Spleen (tissue), 7 donors: ENCODE results near the gene CRYAA.

Experiments
- CTCF ChIP-seq, 11 experiments: fragments of 200-600 bp in 7 of 11; fragments of 450-650 bp in 4 of 11; sonication (generic) in 4 of 11; IDR thresholded peaks in 8 of 11; conservative IDR thresholded peaks in 3 of 11; 1 replicate in 7 of 11; 2 replicates in 4 of 11; pipeline versions ENCODE4 v1.4.0 to v1.8.0; 2016 to 2021; ENCODE audit warnings: antibody characterized with exemption in 11 of 11, inconsistent platforms in 4 of 11, mild to moderate bottlenecking in 1 of 11
- POLR2A ChIP-seq, 3 donors: fragments of 450-650 bp; IDR thresholded peaks; one replicate each; pipeline ENCODE4 v1.5.1; 2017; ENCODE audit warnings: antibody characterized with exemption in 3 of 3, mild to moderate bottlenecking in 1 of 3
- POLR2AphosphoS5 ChIP-seq, 3 donors: sonication (generic); formaldehyde crosslinking; IDR thresholded peaks; one replicate each; pipeline ENCODE4 v1.5.1; 2017; ENCODE audit warnings: antibody characterized with exemption in 3 of 3
- donor health status: DM: no; HTN: no; CAD: no; lungs with moderate emphysema.
- donor health status: DM: no; HTN: no; CAD: no.
- donor health status: DM: no; HTN: no; CAD: no.

GRCh38 chr21:43188181-43188580 is 19.4 kb downstream of the CRYAA start:
- no peak for TF ChIP-seq POLR2A (IDR thresholded peaks at IDR 0.05)
- no peak for TF ChIP-seq CTCF (IDR thresholded peaks at IDR 0.05 in 8 of 11, conservative IDR thresholded peaks at IDR 0.05 in 3 of 11)
- TF ChIP-seq POLR2AphosphoS5 (IDR thresholded peaks at IDR 0.05) = no peak
